OCI-LY3 (cell line): Measurements from ENCODE around the gene SERPINA1.

Experiments used
- H2AFZ ChIP-seq: fragments of 200-600, 300-600 bp; shearing (Covaris generic); 2 replicates; pipeline ENCODE4 v1.6.0; 2014; ENCODE audit warnings: antibody characterized with exemption, low read depth, low read length
- H3K27ac ChIP-seq: fragments of 200-600, 300-600 bp; sonication (generic); 2 replicates; pipeline ENCODE4 v1.5.1; 2014; ENCODE audit warnings: mild to moderate bottlenecking, low read length, moderate library complexity, mixed read lengths
- H3K27me3 ChIP-seq: fragments of 200-600, 300-600 bp; sonication (generic); 2 replicates; pipeline ENCODE4 v1.6.1; 2014; ENCODE audit warnings: low read depth, low read length, mixed read lengths
- H3K36me3 ChIP-seq: fragments of 200-600, 300-600 bp; sonication (generic); replicated peaks from 2 replicates; pipeline ENCODE3; 2014; ENCODE audit warnings: low read depth, low read length, mixed read lengths
- H3K4me1 ChIP-seq: fragments of 300-600, 200-600 bp; sonication (generic); 2 replicates; pipeline ENCODE4 v1.6.1; 2014; ENCODE audit warnings: low read length, mixed read lengths
- H3K4me2 ChIP-seq: fragments of 200-600, 300-600 bp; sonication (generic); 2 replicates; pipeline ENCODE4 v1.6.1; 2014; ENCODE audit warnings: low read length, mixed read lengths
- H3K4me3 ChIP-seq: fragments of 300-600, 200-600 bp; sonication (generic); 2 replicates; pipeline ENCODE4 v1.5.1; 2014; ENCODE audit warnings: antibody characterized with exemption, mild to moderate bottlenecking, low read length, moderate library complexity
- H3K79me2 ChIP-seq: fragments of 300-600, 200-600 bp; shearing (Covaris generic); 2 replicates; pipeline ENCODE4 v1.6.1; 2014; ENCODE audit warnings: mild to moderate bottlenecking, low read length, mixed read lengths
- H3K9ac ChIP-seq: fragments of 300-600, 200-600 bp; shearing (Covaris generic); 2 replicates; pipeline ENCODE4 v1.6.0; 2014; ENCODE audit warnings: mild to moderate bottlenecking, low read length, moderate library complexity
- H3K9me3 ChIP-seq: fragments of 200-600, 300-600 bp; shearing (Covaris generic); 2 replicates; pipeline ENCODE4 v1.6.1; 2014; ENCODE audit warnings: low read length, mixed read lengths; ENCODE audit not compliant: insufficient read depth
- H4K20me1 ChIP-seq: fragments of 200-600, 300-600 bp; sonication (generic); 2 replicates; pipeline ENCODE4 v1.6.1; 2016; ENCODE audit warnings: low read length, mixed read lengths; ENCODE audit not compliant: insufficient read depth
- EZH2phosphoT487 ChIP-seq: fragments of 200-600 bp; shearing (Covaris generic); IDR thresholded peaks from 2 replicates; pipeline ENCODE4 v1.6.1; 2018; ENCODE audit warnings: antibody characterized with exemption, mixed run types, low read depth
- TF ChIP-seq, protein P1 (sequence below): fragments of 200-600, 300-600 bp; sonication (generic); IDR thresholded peaks from 2 replicates; pipeline ENCODE4 v1.5.1; 2014; ENCODE audit warnings: antibody characterized with exemption, low read length, low read depth

Gene SERPINA1

DNA sequence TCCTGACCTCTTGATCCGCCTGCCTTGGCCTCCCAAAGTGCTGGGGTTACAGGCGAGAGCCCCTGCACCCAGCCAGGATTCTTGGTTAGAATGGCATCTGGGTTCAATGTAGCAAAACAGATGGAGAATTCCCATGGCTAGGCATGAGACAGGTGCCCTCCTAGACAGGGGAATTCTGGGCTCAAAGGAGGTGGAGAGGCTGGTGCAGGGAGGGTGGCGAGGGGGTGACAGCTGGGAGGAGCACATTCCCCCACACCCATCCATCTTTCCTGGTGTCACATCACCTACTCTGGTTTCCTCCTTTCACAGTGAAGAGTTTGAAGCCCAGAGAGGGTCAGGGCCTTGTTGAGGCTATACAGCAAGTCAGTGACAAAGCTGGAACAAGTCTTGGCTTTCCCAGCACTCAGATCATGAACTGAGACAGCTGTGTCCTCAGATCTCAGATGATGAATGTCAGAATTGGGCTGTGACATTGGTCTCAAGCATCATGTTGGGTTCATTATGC lies 2.8 kb downstream of the SERPINA1 start:
- no peaks in the 10 kb centered on the region for H3K79me2 ChIP-seq
- no peak overlapping the region for H3K27ac ChIP-seq
- no peaks in the 10 kb centered on the region for H3K27me3 ChIP-seq
- H3K9ac ChIP-seq, result no peak overlapping the region
- H3K4me1 ChIP-seq, result peaks cover 5% of the 10 kb centered on the region; the same call in 1 of the 2 replicates
- H3K4me2 ChIP-seq, result no peak overlapping the region
- H2AFZ ChIP-seq, result no peak overlapping the region
- TF ChIP-seq EZH2phosphoT487, result no peak
- TF ChIP-seq, protein P1, sequence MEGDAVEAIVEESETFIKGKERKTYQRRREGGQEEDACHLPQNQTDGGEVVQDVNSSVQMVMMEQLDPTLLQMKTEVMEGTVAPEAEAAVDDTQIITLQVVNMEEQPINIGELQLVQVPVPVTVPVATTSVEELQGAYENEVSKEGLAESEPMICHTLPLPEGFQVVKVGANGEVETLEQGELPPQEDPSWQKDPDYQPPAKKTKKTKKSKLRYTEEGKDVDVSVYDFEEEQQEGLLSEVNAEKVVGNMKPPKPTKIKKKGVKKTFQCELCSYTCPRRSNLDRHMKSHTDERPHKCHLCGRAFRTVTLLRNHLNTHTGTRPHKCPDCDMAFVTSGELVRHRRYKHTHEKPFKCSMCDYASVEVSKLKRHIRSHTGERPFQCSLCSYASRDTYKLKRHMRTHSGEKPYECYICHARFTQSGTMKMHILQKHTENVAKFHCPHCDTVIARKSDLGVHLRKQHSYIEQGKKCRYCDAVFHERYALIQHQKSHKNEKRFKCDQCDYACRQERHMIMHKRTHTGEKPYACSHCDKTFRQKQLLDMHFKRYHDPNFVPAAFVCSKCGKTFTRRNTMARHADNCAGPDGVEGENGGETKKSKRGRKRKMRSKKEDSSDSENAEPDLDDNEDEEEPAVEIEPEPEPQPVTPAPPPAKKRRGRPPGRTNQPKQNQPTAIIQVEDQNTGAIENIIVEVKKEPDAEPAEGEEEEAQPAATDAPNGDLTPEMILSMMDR, result no peak
- H3K36me3 ChIP-seq, result no peaks in the 10 kb centered on the region
- H3K9me3 ChIP-seq, result no peaks in the 10 kb centered on the region
- H3K4me3 ChIP-seq, result no peak overlapping the region
- H4K20me1 ChIP-seq, result no peaks in the 10 kb centered on the region

DNA sequence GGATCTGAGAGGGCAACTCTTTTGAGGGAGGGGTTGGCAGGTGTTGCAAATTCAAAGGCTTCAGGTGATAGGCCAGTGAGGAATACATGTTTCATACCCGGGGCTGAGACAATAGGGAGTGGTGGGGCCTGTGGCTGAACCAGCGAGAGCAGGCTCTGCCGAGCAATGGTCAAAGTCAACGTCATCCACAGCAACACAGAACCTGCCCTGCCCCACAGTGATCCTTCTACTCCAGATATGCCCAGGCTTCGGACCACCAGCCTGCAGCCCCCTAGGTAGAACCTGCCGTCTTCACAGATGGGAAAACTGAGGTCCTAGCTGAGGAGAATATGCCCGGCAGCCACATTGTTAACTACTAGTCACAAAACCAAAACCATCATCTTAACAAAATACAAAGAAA lies 4.1 kb downstream of the SERPINA1 start:
- Histone ChIP-seq H3K9me3 (no peaks in the 10 kb centered on the region), H4K20me1 (no peaks in the 10 kb centered on the region), H3K9ac (no peak overlapping the region), H3K36me3 (no peaks in the 10 kb centered on the region), H3K4me2 (no peak overlapping the region), H3K4me1 (peaks cover 5% of the 10 kb centered on the region; the same call in 1 of the 2 replicates), H3K27me3 (no peaks in the 10 kb centered on the region), H3K79me2 (no peaks in the 10 kb centered on the region), H3K27ac (no peak overlapping the region), H3K4me3 (no peak overlapping the region), H2AFZ (no peak overlapping the region)
- TF ChIP-seq, protein P1, result no peak
- TF ChIP-seq EZH2phosphoT487, result no peak

DNA sequence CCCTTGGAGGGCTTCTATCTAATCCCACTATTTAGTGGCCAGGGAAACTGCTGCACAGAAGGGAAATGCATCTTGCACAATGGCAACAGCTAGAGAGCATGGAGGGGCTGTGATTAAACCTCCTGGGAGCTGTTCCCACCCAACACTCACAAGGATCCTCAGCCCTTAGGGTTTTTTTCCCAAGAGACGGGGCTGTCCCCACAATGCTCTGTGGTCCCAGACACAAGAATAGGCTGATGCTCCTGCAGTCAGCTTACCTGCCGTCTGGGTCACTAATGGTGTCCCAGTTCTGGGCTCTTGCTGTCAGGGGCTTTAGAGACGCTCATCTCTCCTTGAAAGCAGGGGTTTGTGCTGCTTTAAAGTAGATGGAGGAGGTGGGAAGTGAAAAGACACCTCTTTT lies 4.6 kb downstream of the SERPINA1 start:
- no peak overlapping the region for H3K27ac ChIP-seq
- no peaks in the 10 kb centered on the region for H3K36me3 ChIP-seq
- H3K4me1 ChIP-seq, result peaks cover 5% of the 10 kb centered on the region; the same call in 1 of the 2 replicates
- no peaks in the 10 kb centered on the region for H3K27me3 ChIP-seq
- no peaks in the 10 kb centered on the region for H3K9me3 ChIP-seq
- no peak overlapping the region for H3K4me2 ChIP-seq
- no peak overlapping the region for H3K9ac ChIP-seq
- TF ChIP-seq, protein P1, result no peak
- TF ChIP-seq EZH2phosphoT487, result no peak
- H3K79me2 ChIP-seq, result no peaks in the 10 kb centered on the region
- no peak overlapping the region for H3K4me3 ChIP-seq
- no peak overlapping the region for H2AFZ ChIP-seq
- no peaks in the 10 kb centered on the region for H4K20me1 ChIP-seq

GRCh38 chr14:94382716-94383596 lies 5.4 kb downstream of the SERPINA1 start:
- TF ChIP-seq EZH2phosphoT487, result no peak
- TF ChIP-seq, protein P1, result no peak
- Histone ChIP-seq H3K9ac (no peak overlapping the region), H4K20me1 (no peaks in the 10 kb centered on the region)

More at GRCh38 chr14:94382716-94383596, 5.4 kb downstream of the SERPINA1 start:
- no peaks in the 10 kb centered on the region for H3K27me3 ChIP-seq
- H2AFZ ChIP-seq, result no peak overlapping the region
- H3K9me3 ChIP-seq, result no peaks in the 10 kb centered on the region
- no peak overlapping the region for H3K4me2 ChIP-seq
- H3K4me1 ChIP-seq, result peaks cover 5% of the 10 kb centered on the region; the same call in 1 of the 2 replicates
- H3K79me2 ChIP-seq, result no peaks in the 10 kb centered on the region
- no peaks in the 10 kb centered on the region for H3K36me3 ChIP-seq
- no peak overlapping the region for H3K27ac ChIP-seq
- H3K4me3 ChIP-seq, result no peak overlapping the region
